Activated CD8-positive, alpha-beta T cell treated with anti-CD3 and anti-CD28 coated beads, Interleukin-2, amount 10 ng/mL, durations not matched to agents 7 days and 5 days (primary cell): ENCODE measurements around the gene PEX19. TPM values are rescaled to one million over a fixed set of nuclear protein-coding genes. Genes with fewer than 3 reads are reported as not detected.

Experiments
- ATAC-seq: fragments of 150-1000 bp; cut with Tn5 transposase; one replicate; pipeline ENCODE4 v1.10.0; 2021; ENCODE audit warnings: moderate library complexity
- CTCF ChIA-PET: fragments of 350-600 bp; sonication (Branson Sonifier 250); formaldehyde crosslinking; loops from one replicate; lab custom pipeline; 2021; ENCODE audit warnings: antibody characterized with exemption; lab: Charles Lee
- POLR2A ChIA-PET: fragments of 350-600 bp; sonication (Branson Sonifier 250); formaldehyde crosslinking; loops from one replicate; lab custom pipeline; 2021; ENCODE audit warnings: antibody characterized with exemption; lab: Charles Lee
- DNase-seq: peaks from one replicate; pipeline ENCODE4 v3.0.0-alpha.2; 2020
- H3K27ac Mint-ChIP-seq: one replicate; pipeline ENCODE4 v1.8.0; 2021; ENCODE audit warnings: mild to moderate bottlenecking, mixed read lengths
- H3K27me3 Mint-ChIP-seq: one replicate; pipeline ENCODE4 v1.8.0; 2021; ENCODE audit warnings: low read depth, mixed read lengths
- H3K36me3 Mint-ChIP-seq: one replicate; pipeline ENCODE4 v1.8.0; 2021; ENCODE audit warnings: low read depth, mixed read lengths
- H3K4me1 Mint-ChIP-seq: one replicate; pipeline ENCODE4 v1.8.0; 2021; ENCODE audit warnings: low read depth, mixed read lengths
- H3K4me3 Mint-ChIP-seq: one replicate; pipeline ENCODE4 v1.8.0; 2021; ENCODE audit warnings: mild to moderate bottlenecking, mixed read lengths
- H3K9me3 Mint-ChIP-seq: one replicate; pipeline ENCODE4 v1.8.0; 2022; ENCODE audit warnings: mixed read lengths; ENCODE audit not compliant: insufficient read depth
- total RNA-seq, 2 experiments: library from RNA; stranded (reverse); gene quantifications; one replicate each; pipeline ENCODE4 v1.2.3, GENCODE V29; 2021

The PEX19 gene
- total RNA-seq, 2 experiments from 2014 or later = 42.3 to 42.7 TPM

DNA sequence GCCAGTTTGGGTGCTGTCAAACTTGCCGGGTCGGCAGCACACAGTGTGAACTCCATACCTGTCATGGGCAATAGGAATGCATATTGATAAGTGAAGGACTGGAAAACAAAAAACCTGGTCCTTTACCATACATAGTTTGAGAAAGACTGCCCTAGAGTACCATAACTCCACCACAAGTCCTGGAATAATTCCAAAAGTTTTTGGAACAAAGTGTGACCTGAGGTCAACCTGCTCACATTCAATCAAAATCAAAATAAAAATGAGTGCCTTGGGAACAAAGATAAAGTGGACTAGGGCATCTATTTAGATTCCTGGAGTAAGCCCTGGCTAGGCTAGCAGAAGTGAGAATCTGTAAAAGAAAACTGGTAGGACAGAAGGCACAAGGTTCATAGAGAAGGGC lies 7.6 kb downstream of the PEX19 start:
- DNase-seq (no peak), ATAC-seq (no peak)
- H3K9me3 Mint-ChIP-seq = no peaks in the 10 kb centered on the region
- CTCF ChIA-PET = interaction anchor here (2.3 kb wide), 1 partner anchor 14 kb away, joined by 18 read pairs; no protein-coding TSS in a partner anchor
- H3K4me1 Mint-ChIP-seq = no peaks in the 10 kb centered on the region
- peaks cover 38% of the 10 kb centered on the region for H3K36me3 Mint-ChIP-seq
- H3K27me3 Mint-ChIP-seq = no peaks in the 10 kb centered on the region
- no peak overlapping the region for H3K4me3 Mint-ChIP-seq
- POLR2A ChIA-PET = no interaction called here
- H3K27ac Mint-ChIP-seq = no peak overlapping the region

DNA sequence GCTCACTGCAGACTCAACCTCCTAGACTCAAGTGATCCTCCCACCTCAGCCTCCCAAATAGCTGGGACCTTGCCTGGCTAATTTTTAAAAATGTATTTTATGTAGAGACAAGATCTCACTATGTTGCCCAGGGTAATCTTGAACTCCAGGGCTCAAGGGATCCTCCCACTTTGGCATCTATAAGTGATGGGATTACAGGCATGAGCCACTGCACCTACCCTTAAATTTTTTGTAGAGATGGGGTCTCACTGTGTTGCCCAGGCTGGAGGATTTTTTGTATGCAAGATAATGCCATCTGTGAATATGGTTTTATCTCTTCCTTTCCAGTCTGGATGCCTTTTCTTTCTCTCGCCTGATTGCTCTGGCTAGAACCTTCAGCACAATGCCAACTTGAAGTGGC lies 13.9 kb downstream of the PEX19 start:
- ATAC-seq (no peak), DNase-seq (no peak)
- ChIA-PET POLR2A (interaction anchor here (1.0 kb wide), 1 partner anchor 9 kb away, joined by 6 read pairs; the partner anchor contains the start of gene DCAF8), CTCF (interaction anchor here (1.7 kb wide), 1 partner anchor 19 kb away, joined by 6 read pairs; no protein-coding TSS in a partner anchor)
- no peak overlapping the region for H3K4me3 Mint-ChIP-seq
- H3K9me3 Mint-ChIP-seq = no peaks in the 10 kb centered on the region
- no peaks in the 10 kb centered on the region for H3K27me3 Mint-ChIP-seq
- H3K27ac Mint-ChIP-seq = no peak overlapping the region
- no peaks in the 10 kb centered on the region for H3K36me3 Mint-ChIP-seq
- H3K4me1 Mint-ChIP-seq = no peaks in the 10 kb centered on the region

DNA sequence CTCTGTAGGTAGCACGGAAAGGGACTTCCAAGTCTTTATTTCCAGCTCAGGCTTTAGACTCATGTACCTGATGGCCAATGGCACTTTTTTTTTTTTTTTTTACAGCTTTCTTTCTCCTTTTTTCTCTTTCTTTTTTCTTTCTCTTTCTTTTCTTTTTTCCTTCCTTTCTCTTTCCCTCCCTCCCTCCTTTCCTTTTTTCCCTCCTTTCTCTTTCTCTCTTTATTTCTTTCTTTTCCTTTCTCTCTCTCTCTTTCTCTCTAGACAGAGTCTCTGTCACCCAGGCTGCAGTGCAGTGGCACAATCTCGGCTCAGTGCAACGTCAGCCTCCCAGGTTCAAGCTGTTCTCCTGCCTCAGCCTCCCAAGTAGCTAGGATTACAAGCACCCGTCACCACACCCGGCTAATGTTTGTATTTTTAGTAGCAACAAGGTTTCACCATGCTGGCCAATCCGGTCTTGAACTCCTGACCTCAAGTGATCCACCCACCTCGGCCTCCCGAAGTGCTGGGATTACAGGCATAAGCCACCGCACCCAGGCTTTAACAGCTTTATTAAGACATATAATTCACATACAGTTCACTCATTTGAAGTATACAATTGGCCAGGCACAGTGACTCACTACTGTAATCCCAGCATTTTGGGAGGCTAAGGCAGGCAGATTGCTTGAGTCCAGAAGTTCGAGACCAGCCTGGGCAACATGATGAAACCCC lies 17.5 kb downstream of the PEX19 start:
- Mint-ChIP-seq H3K4me3 (no peak overlapping the region), H3K4me1 (peaks cover 9% of the 10 kb centered on the region), H3K36me3 (no peaks in the 10 kb centered on the region), H3K9me3 (no peaks in the 10 kb centered on the region), H3K27me3 (no peaks in the 10 kb centered on the region), H3K27ac (no peak overlapping the region)
- CTCF ChIA-PET = interaction anchor here (1.0 to 8.4 kb wide), 3 partner anchors 15 to 158 kb away, joined by 3 to 101 read pairs (median 7); no protein-coding TSS in a partner anchor
- no peak for DNase-seq
- ATAC-seq = no peak
- POLR2A ChIA-PET = no interaction called here

DNA sequence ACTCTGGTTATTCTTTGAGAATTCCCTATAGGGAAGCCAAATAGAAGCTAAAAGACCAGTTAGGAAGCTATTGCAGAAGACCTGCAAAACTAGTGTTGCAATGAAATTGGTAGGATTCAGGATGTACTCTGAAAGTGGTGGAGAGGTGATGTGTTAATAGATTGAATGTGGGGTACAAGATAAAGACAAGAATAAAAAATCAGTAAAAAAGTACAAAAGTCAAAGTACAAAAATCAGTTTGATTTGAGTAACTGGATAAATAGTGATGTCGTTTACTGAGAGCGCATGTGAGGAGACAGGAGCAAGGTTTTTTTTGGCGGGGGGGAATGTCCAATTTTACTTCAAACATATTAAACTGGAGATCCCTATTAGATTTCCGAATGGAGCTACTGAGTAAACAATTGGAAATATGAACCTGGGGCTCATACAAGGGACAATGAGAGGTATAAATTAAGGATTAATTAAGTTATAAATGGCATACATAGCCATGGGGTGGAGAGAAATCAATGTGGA lies 20.1 kb downstream of the PEX19 start:
- H3K27ac Mint-ChIP-seq = no peak overlapping the region
- peaks cover 25% of the 10 kb centered on the region for H3K4me1 Mint-ChIP-seq
- H3K36me3 Mint-ChIP-seq = peaks cover 4% of the 10 kb centered on the region
- no peaks in the 10 kb centered on the region for H3K9me3 Mint-ChIP-seq
- ChIA-PET POLR2A (interaction anchor here (0.5 kb wide), 1 partner anchor 262 kb away, joined by 3 read pairs; no protein-coding TSS in a partner anchor), CTCF (interaction anchor here (0.7 to 8.4 kb wide), 4 partner anchors 11 to 27 kb away, joined by 3 to 101 read pairs (median 6); no protein-coding TSS in a partner anchor)
- no peak for DNase-seq
- no peaks in the 10 kb centered on the region for H3K27me3 Mint-ChIP-seq
- ATAC-seq = no peak
- H3K4me3 Mint-ChIP-seq = no peak overlapping the region

DNA sequence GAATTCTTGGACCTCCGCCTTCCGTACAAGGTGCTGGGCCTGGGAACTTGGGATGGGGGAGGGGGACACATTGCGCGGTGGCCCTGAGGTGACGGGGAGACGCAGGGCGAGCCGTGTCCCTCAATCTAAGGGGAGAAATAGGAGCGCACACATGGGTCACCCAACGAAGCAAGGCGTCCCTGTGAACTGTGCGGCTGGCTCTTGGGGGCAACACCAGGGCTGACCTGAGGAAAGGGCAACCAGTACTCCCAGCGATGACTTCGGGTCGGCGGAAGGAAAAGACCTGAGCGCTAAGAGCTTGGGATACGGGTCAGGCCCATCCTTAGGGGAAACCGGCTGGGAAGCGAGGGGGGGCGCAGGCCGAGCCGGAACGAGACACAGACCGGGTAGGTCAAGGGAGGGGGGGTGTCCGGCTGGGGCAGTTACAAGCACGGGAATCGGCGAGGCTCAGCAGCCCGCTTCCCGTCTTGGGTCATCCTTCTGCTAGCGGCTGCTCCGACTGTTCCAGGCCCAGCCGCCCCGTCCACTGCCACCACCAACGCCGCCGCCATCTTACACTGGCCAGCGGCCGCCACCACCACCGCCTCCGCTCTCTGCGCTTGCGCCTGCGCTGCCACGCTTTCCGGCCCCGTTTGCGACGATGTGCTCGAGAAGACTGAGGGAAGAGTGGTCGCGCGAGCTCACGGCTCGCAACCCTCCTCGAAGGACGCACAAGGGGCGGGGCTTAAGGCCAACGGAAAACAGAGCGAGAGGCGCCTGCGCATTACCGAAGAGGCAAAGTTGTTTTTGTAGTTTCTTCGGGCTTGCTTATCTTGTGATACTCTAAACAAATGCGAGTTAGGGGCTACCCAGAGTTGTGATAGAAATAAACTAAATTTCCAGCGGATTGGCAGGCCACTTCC lies 22.8 kb downstream of the PEX19 start, which contains the start of gene DCAF8:
DCAF8 (minus strand) TSS at position 657 of the 902 bp plus-strand sequence. CDS start 18,541 bp downstream, outside the sequence.
- POLR2A ChIA-PET = interaction anchor here (0.6 to 3.9 kb wide), 23 partner anchors 8 to 445 kb away, joined by 3 to 38 read pairs (median 3); partner anchors contain the start of gene PEX19
- Mint-ChIP-seq H3K27me3 (no peaks in the 10 kb centered on the region), H3K4me1 (peaks cover 33% of the 10 kb centered on the region), H3K27ac (peak within 1 kb of the TSS; percentile 95), H3K36me3 (peaks cover 10% of the 10 kb centered on the region), H3K4me3 (peak within 1 kb of the TSS; percentile 96), H3K9me3 (no peaks in the 10 kb centered on the region)
- ATAC-seq = peak; percentile 92
- DNase-seq = peak; percentile 99
- CTCF ChIA-PET = interaction anchor here (1.0 to 8.4 kb wide), 14 partner anchors 10 to 215 kb away, joined by 3 to 101 read pairs (median 4); partner anchors contain the start of gene PEX19

DNA sequence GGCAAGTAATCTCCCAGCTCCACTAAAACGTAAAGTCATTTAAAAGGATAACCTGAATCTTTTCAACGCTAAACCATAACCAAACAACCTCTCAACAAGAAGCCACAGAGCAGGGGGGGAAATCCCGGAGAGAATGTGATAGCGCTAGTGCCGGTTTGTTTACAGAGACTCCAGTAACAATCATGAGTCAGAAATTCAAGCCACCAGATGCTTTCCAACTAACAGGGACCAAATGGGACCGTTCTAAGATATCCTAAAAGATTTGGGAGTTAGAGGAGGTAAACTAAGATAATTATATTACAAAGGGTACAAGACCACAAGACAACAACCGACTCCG lies 23.4 kb downstream of the PEX19 start:
- peak; percentile 75 for DNase-seq
- peak overlapping the region; percentile 96 for H3K4me3 Mint-ChIP-seq
- no peaks in the 10 kb centered on the region for H3K27me3 Mint-ChIP-seq
- peaks cover 33% of the 10 kb centered on the region for H3K4me1 Mint-ChIP-seq
- POLR2A ChIA-PET = interaction anchor here (0.7 to 3.9 kb wide), 7 partner anchors 7 to 446 kb away, joined by 3 to 38 read pairs (median 5); partner anchors contain the start of gene PEX19
- ATAC-seq = peak; percentile 48
- peaks cover 10% of the 10 kb centered on the region for H3K36me3 Mint-ChIP-seq
- CTCF ChIA-PET = interaction anchor here (0.6 to 8.4 kb wide), 9 partner anchors 10 to 215 kb away, joined by 3 to 101 read pairs (median 5); no protein-coding TSS in a partner anchor
- peak overlapping the region; percentile 95 for H3K27ac Mint-ChIP-seq
- H3K9me3 Mint-ChIP-seq = no peaks in the 10 kb centered on the region

DNA sequence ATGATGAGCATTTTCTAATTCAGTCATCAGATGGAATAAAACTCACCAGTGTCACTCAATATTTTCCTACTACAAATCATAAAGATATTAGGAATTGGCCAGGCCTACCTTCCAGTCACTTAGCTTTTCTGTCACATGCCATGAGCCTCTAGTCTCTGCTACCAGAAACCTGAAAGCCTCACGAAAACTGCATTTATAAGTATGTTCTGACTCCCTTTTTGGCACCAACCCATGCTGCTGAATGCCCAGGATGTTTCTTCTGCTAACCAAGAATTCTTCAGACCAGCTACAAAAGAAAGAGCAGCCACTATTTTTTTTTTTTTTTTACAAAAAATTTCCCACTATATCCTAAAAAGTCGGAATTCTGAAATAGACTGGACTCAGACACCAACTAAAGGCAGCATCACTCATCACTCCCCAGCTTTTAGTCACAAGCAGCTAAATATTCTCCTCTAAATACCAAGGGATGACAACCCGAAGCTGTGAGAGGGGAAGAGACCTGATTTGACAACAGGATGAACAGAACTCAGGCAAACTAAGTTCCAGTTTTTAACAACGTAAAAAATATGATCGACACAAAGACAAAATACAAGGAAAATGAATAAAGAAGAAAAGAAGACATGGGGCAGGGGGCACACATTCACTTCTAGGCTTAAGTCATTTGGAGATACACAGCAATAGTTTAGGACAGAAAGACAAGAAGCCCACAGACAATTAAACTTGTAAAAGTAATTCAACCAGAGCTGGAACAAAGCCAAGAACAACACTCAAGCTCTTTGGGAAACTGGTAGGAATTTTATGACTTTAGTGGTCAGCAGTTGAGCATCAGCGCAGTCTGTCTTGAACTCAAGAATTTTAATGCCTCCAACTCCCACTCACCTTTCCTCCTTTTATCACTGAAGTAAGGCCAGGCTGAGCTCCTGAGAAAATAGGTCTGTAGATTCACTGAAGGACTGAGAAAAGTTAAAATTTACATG lies 24.2 kb downstream of the PEX19 start:
- H3K27me3 Mint-ChIP-seq = no peaks in the 10 kb centered on the region
- peaks cover 10% of the 10 kb centered on the region for H3K36me3 Mint-ChIP-seq
- no peak for ATAC-seq
- CTCF ChIA-PET = interaction anchor here (0.6 to 8.4 kb wide), 10 partner anchors 9 to 214 kb away, joined by 3 to 101 read pairs (median 4); partner anchors contain the start of gene PEX19
- peak overlapping the region; percentile 96 for H3K4me3 Mint-ChIP-seq
- peaks cover 33% of the 10 kb centered on the region for H3K4me1 Mint-ChIP-seq
- H3K27ac Mint-ChIP-seq = peak overlapping the region; percentile 31
- no peaks in the 10 kb centered on the region for H3K9me3 Mint-ChIP-seq
- POLR2A ChIA-PET = interaction anchor here (0.7 to 3.9 kb wide), 5 partner anchors 17 to 931 kb away, joined by 3 to 38 read pairs (median 3); partner anchors contain the start of gene PEX19
- no peak for DNase-seq

DNA sequence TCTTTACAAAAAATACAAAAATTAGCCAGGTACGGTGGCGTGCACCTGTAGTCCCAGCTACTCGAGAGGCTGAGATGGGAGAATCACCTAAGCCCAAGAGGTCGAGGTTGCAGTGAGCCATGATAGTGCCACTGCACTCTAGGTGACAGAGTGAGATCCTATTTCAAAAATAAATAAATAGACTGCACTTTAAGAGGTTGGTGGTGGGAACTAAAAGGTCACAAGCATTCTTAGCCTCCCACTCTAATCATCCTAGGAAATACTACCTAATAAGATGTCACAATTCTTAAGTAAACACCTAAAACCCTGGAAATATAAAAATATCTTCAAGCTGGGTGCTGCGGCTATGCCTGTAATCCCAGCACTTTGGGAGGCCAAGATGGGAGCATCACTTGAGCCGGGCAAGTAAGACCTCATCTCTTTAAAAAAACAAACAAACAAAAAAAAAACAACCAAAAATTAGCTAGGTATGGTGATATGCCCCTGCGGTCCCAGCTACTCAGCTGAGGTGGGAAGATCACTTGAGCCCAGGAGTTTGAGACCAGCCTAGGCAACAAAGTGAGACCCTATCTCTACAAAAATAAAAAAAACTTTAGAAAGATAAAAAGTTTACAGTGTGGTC lies 26.6 kb downstream of the PEX19 start:
- DNase-seq = no peak
- ChIA-PET CTCF (interaction anchor here (2.9 kb wide), 1 partner anchor 33 kb away, joined by 13 read pairs; no protein-coding TSS in a partner anchor), POLR2A (no interaction called here)
- Mint-ChIP-seq H3K4me3 (no peak overlapping the region), H3K27ac (no peak overlapping the region), H3K27me3 (no peaks in the 10 kb centered on the region), H3K4me1 (peaks cover 28% of the 10 kb centered on the region), H3K9me3 (no peaks in the 10 kb centered on the region), H3K36me3 (peaks cover 14% of the 10 kb centered on the region)
- ATAC-seq = no peak

DNA sequence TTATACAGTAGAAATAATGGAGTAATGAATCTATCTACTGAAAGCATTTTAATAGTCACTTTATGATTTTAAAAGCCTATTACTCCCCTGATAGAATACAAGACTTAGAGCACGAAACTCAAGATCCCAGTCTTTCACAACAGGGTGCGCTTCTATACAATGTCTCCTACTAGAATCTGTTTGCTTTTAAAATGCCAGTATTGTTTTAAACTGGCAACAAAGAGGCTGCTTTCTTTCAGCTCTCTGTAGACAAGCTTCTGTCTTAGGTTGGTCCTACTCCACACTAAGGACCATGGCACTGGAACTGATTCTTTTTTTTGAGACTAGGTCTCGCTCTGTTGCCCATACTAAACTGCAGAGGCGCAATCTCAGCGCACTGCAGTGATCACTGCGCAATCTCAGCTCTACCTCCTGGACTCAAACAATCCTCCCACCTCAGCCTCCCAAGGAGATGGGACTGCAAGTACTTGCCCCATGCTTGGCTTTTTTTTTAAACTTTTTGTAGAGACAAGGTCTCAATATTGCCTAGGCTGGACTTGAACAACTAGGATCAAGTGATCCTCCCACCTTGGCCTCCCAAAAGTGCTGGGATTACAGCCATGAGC lies 27.4 kb downstream of the PEX19 start:
- DNase-seq = no peak
- H3K9me3 Mint-ChIP-seq = no peaks in the 10 kb centered on the region
- ChIA-PET CTCF (interaction anchor here (0.8 to 2.9 kb wide), 3 partner anchors 8 to 156 kb away, joined by 3 to 13 read pairs (median 5); no protein-coding TSS in a partner anchor), POLR2A (no interaction called here)
- H3K36me3 Mint-ChIP-seq = peaks cover 18% of the 10 kb centered on the region
- no peak for ATAC-seq
- H3K4me3 Mint-ChIP-seq = no peak overlapping the region
- no peak overlapping the region for H3K27ac Mint-ChIP-seq
- peaks cover 24% of the 10 kb centered on the region for H3K4me1 Mint-ChIP-seq
- no peaks in the 10 kb centered on the region for H3K27me3 Mint-ChIP-seq
